WERI-Rb-1 (cell line): ENCODE results near the gene COL28A1.

ENCODE experiments used
- DNase-seq: peaks from one replicate; pipeline ENCODE4 v3.0.0-alpha.2; 2020
- H3K27ac ChIP-seq: fragments of 250-450 bp; sonication (Bioruptor Pico); 2 replicates; pipeline ENCODE4 v1.5.1; 2020; ENCODE audit warnings: mild to moderate bottlenecking, moderate library complexity
- H3K27me3 ChIP-seq: fragments of 250-450 bp; sonication (Bioruptor Pico); 2 replicates; pipeline ENCODE4 v1.5.1; 2021; ENCODE audit warnings: mild to moderate bottlenecking, low read depth, moderate library complexity; ENCODE audit not compliant: insufficient read depth, severe bottlenecking
- H3K36me3 ChIP-seq: fragments of 250-450 bp; sonication (Bioruptor Pico); 2 replicates; pipeline ENCODE4 v1.5.1; 2020; ENCODE audit warnings: mild to moderate bottlenecking, moderate library complexity
- H3K4me3 ChIP-seq: 2 replicates; pipeline ENCODE4 v1.5.1; 2011; ENCODE audit warnings: low read depth, mild to moderate bottlenecking, control low read depth, low read length
- H3K9me3 ChIP-seq: fragments of 250-450 bp; sonication (Bioruptor Pico); 2 replicates; pipeline ENCODE4 v1.5.1; 2021; ENCODE audit warnings: mild to moderate bottlenecking, moderate library complexity; ENCODE audit not compliant: severe bottlenecking
- CTCF ChIP-seq: IDR thresholded peaks from 2 replicates; pipeline ENCODE4 v1.5.1; 2011; ENCODE audit warnings: low read depth, mild to moderate bottlenecking, control low read depth, inconsistent platforms, low read length

The COL28A1 gene

GRCh38 chr7:7452119-7452518 lies 83.6 kb downstream of the COL28A1 start:
- no peak overlapping the region for H3K4me3 ChIP-seq
- DNase-seq = no peak
- TF ChIP-seq CTCF = no peak

GRCh38 chr7:7449055-7449454 lies 86.6 kb downstream of the COL28A1 start:
- peaks cover 11% of the 10 kb centered on the region for H3K9me3 ChIP-seq
- no peaks in the 10 kb centered on the region for H3K36me3 ChIP-seq
- H3K27me3 ChIP-seq = no peaks in the 10 kb centered on the region
- no peak overlapping the region for H3K4me3 ChIP-seq
- no peak overlapping the region for H3K27ac ChIP-seq
- no peak for TF ChIP-seq CTCF
- no peak for DNase-seq

More at GRCh38 chr7:7452119-7452518, 83.6 kb downstream of the COL28A1 start:
- Histone ChIP-seq H3K36me3 (no peaks in the 10 kb centered on the region), H3K27ac (no peak overlapping the region), H3K27me3 (no peaks in the 10 kb centered on the region), H3K9me3 (peaks cover 5% of the 10 kb centered on the region)

- no peak for TF ChIP-seq CTCF
- H3K9me3 ChIP-seq = peaks cover 11% of the 10 kb centered on the region
- H3K36me3 ChIP-seq = no peaks in the 10 kb centered on the region
- DNase-seq = no peak
- H3K4me3 ChIP-seq = no peak overlapping the region
- no peaks in the 10 kb centered on the region for H3K27me3 ChIP-seq
- H3K27ac ChIP-seq = no peak overlapping the region
Observed at GRCh38 chr7:7446616-7447015, 89.1 kb downstream of the COL28A1 start.

GRCh38 chr7:7443806-7444350 lies 91.8 kb downstream of the COL28A1 start:
- no peak for DNase-seq
- Histone ChIP-seq H3K36me3 (no peaks in the 10 kb centered on the region), H3K4me3 (no peak overlapping the region), H3K27ac (no peak overlapping the region), H3K27me3 (no peaks in the 10 kb centered on the region), H3K9me3 (peaks cover 13% of the 10 kb centered on the region)
- TF ChIP-seq CTCF = no peak

GRCh38 chr7:7439564-7439963 lies 96.1 kb downstream of the COL28A1 start:
- Histone ChIP-seq H3K27me3 (no peaks in the 10 kb centered on the region), H3K27ac (no peak overlapping the region), H3K4me3 (no peak overlapping the region), H3K36me3 (no peaks in the 10 kb centered on the region), H3K9me3 (peaks cover 4% of the 10 kb centered on the region)
- DNase-seq = no peak
- no peak for TF ChIP-seq CTCF

- no peak for DNase-seq
- Histone ChIP-seq H3K9me3 (peaks cover 4% of the 10 kb centered on the region), H3K27ac (no peak overlapping the region), H3K36me3 (no peaks in the 10 kb centered on the region), H3K4me3 (no peak overlapping the region), H3K27me3 (no peaks in the 10 kb centered on the region)
- no peak for TF ChIP-seq CTCF
Observed at GRCh38 chr7:7438851-7439250, 96.8 kb downstream of the COL28A1 start.
